NT2/D1 (cell line): ENCODE measurements around the gene TMSB10.

Experiments
- DNase-seq: peaks from one replicate; pipeline ENCODE4 v3.0.0-alpha.2; 2011; ENCODE audit warnings: low read depth, low spot score
- H3K27me3 ChIP-seq: 2 replicates; pipeline ENCODE4 v1.6.0; 2011; ENCODE audit warnings: mild to moderate bottlenecking; ENCODE audit not compliant: insufficient read length, insufficient read depth
- H3K36me3 ChIP-seq: 2 replicates; pipeline ENCODE4 v1.6.1; 2011; ENCODE audit warnings: mild to moderate bottlenecking, low read length, mixed read lengths; ENCODE audit not compliant: insufficient read depth, insufficient read length
- H3K4me1 ChIP-seq: 2 replicates; pipeline ENCODE4 v1.5.1; 2011; ENCODE audit not compliant: insufficient read depth, insufficient read length
- H3K4me3 ChIP-seq: 2 replicates; pipeline ENCODE4 v1.5.1; 2011; ENCODE audit warnings: low read depth; ENCODE audit not compliant: insufficient read length
- H3K9ac ChIP-seq: 2 replicates; pipeline ENCODE4 v1.6.0; 2011; ENCODE audit warnings: low read depth; ENCODE audit not compliant: insufficient read length
- H3K9me3 ChIP-seq: 2 replicates; pipeline ENCODE4 v1.5.1; 2011; ENCODE audit warnings: mild to moderate bottlenecking, low read length; ENCODE audit not compliant: insufficient read depth
- SUZ12 ChIP-seq: IDR thresholded peaks from 2 replicates; pipeline ENCODE4 v1.6.1; 2011; ENCODE audit not compliant: insufficient read length, insufficient read depth; ENCODE audit errors: extremely low read depth
- YY1 ChIP-seq: IDR thresholded peaks from 2 replicates; pipeline ENCODE4 v1.6.1; 2011; ENCODE audit not compliant: insufficient read length, insufficient read depth
- ZNF274 ChIP-seq: IDR thresholded peaks from 2 replicates; pipeline ENCODE4 v1.6.1; 2011; ENCODE audit warnings: mild to moderate bottlenecking, low read depth, low read length

TMSB10 gene

GRCh38 chr2:84905181-84906107, at the start of gene TMSB10:
Gene TMSB10 (plus strand): TSS chr2:84905656.
- H3K4me3 ChIP-seq: peak within 1 kb of the TSS; percentile 77
- no peaks in the 10 kb centered on the region for H3K4me1 ChIP-seq
- TF ChIP-seq SUZ12: no peak
- peaks cover 3% of the 10 kb centered on the region for H3K27me3 ChIP-seq
- peak within 1 kb of the TSS; percentile 91 for H3K9ac ChIP-seq
- H3K36me3 ChIP-seq: peaks cover 25% of the 10 kb centered on the region
- DNase-seq: no peak
- no peaks in the 10 kb centered on the region for H3K9me3 ChIP-seq

DNA sequence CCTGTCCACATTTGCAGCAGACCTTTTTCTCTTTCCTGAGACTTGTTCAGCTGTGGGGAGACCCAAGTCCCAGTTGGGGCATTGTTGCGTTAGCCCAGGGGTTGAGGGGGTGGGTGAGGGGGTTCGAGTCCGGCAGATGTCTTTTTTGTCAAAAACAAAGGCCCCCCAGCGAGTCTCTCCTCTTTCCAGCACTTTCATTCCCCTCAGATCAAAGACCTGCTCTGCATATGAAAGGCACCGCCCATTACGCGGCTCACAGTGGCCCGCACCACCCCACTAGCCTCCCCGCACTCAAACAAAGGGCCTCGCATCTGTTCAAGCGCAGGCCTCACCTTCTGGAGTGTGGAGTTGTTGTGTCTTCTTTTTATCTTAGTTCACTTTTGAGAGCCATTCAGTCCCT, 49.7 kb upstream of the TMSB10 start:
- Histone ChIP-seq H3K9me3 (peaks cover 17% of the 10 kb centered on the region; the same call in 1 of the 2 replicates), H3K36me3 (no peaks in the 10 kb centered on the region), H3K27me3 (peaks cover 48% of the 10 kb centered on the region), H3K9ac (no peak overlapping the region), H3K4me3 (no peak overlapping the region), H3K4me1 (peaks cover 8% of the 10 kb centered on the region)
- no peak for TF ChIP-seq YY1
- no peak for TF ChIP-seq ZNF274
- TF ChIP-seq SUZ12: no peak
- peak; percentile 55 for DNase-seq

DNA sequence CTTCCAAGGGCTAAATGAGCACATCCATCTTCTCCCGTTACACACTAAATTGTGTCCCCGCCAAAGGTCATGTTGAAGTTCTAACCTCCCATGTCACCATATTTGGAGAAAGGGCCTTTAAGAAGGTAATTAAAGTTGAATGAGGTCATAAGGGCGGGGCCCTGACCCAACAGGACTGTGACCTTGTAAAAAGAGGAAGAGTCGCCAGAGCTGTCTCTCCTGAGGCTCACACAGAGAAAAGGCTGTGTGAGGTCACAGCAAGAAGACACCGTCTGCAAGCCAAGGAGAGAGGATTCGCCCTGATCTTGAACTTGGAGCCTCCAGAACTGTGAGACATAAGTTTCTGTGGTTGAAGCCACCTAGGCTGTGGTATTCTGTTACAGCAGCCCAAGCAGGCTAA, 48.7 kb upstream of the TMSB10 start:
- H3K27me3 ChIP-seq: peaks cover 48% of the 10 kb centered on the region
- no peak overlapping the region for H3K4me3 ChIP-seq
- no peak overlapping the region for H3K9ac ChIP-seq
- no peaks in the 10 kb centered on the region for H3K36me3 ChIP-seq
- peaks cover 8% of the 10 kb centered on the region for H3K4me1 ChIP-seq
- no peak for DNase-seq
- H3K9me3 ChIP-seq: peaks cover 17% of the 10 kb centered on the region; the same call in 1 of the 2 replicates
- TF ChIP-seq SUZ12: no peak
- no peak for TF ChIP-seq YY1
- TF ChIP-seq ZNF274: no peak

DNA sequence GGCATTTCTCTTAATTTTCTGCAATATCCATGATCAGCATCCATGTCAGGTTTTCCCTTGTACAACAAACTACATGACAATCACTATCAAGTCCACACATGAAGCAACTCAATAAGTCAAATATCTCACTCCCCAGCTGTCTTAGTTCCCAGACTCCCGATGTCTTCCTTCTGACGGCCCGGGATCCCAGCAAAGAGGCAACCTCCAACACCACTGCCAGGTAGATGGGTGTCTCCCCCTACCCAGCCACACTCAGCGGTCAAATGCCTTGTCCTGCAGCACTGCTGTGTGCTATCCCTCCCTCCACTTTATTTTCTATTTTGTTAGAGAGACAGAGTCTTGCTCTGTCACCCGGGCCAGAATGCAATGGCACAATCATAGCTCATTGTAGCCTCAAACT, 47.9 kb upstream of the TMSB10 start:
- Histone ChIP-seq H3K36me3 (no peaks in the 10 kb centered on the region), H3K4me1 (peaks cover 8% of the 10 kb centered on the region), H3K27me3 (peaks cover 46% of the 10 kb centered on the region), H3K9ac (no peak overlapping the region), H3K4me3 (no peak overlapping the region), H3K9me3 (peaks cover 10% of the 10 kb centered on the region; the same call in 1 of the 2 replicates)
- no peak for DNase-seq
- TF ChIP-seq SUZ12 (no peak), YY1 (no peak), ZNF274 (no peak)

DNA sequence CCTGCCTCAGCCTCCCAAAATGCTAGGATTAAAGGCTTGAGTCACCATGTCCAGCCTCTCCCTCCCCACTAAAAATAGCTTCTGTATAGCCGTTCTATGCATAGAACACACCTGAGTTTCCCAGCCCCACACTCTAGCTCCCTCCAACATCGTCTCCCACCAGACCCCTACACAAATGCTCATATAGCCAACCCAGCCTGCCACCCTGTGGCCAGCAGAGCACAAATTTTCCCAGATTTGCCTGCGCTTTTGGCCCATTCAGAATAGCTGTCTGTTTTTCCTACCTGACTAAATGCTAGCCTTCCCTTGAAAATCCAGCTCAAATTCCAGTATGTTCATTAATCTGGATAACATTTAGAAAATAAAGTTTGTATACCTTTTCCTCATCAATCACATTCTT, 47.3 kb upstream of the TMSB10 start:
- H3K9me3 ChIP-seq: peaks cover 5% of the 10 kb centered on the region; the same call in 1 of the 2 replicates

DNA sequence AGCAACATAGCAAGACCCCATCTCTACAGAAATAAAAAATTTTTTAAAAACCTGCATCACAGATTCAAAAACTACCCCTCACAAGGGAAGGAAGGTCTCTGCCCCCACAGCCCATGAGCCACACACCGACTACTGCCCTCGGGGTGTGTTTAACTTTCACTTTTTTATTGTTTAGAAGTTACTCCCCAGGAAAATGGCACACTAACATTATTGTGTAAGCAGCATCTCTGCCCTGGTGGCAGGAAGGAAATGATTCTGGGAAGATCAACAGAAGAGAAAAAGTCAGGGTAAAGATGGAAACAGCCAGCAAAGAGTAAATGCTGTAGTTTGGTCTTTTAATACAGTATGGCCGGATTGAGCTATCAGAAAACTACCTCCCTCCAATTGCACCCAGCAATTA, 46.5 kb upstream of the TMSB10 start:
- no peak for DNase-seq
- H3K27me3 ChIP-seq: peaks cover 41% of the 10 kb centered on the region
- H3K4me1 ChIP-seq: peaks cover 8% of the 10 kb centered on the region
- no peak overlapping the region for H3K9ac ChIP-seq
- no peaks in the 10 kb centered on the region for H3K9me3 ChIP-seq
- TF ChIP-seq YY1: no peak
- TF ChIP-seq ZNF274: no peak
- no peak for TF ChIP-seq SUZ12
- H3K36me3 ChIP-seq: no peaks in the 10 kb centered on the region
- no peak overlapping the region for H3K4me3 ChIP-seq

More for the DNA sequence above, 47.3 kb upstream of the TMSB10 start:
- H3K27me3 ChIP-seq: peaks cover 46% of the 10 kb centered on the region
- no peak overlapping the region for H3K9ac ChIP-seq
- H3K4me1 ChIP-seq: peaks cover 8% of the 10 kb centered on the region
- TF ChIP-seq ZNF274: no peak
- TF ChIP-seq SUZ12: no peak
- no peak for TF ChIP-seq YY1
- no peak overlapping the region for H3K4me3 ChIP-seq
- H3K36me3 ChIP-seq: no peaks in the 10 kb centered on the region
- no peak for DNase-seq

DNA sequence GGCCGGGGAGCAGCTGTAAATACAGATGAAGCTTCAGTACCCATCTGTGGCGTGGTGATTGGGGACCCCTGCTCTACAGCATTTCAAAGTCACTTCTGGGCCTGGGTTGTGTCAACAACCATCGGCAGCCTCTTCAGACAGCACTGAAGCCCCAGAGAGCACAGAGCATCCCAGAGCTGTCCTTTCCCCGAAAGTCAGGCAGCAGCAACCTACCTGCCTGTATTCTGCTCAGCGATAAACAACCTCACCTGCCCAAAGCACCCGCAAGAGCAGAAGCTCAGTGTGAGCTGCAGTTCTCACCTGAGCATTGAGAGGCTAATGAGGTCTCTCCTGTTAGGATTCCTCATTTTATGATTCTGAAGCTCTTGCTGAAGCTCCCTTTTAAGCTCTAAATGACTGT, 43.9 kb upstream of the TMSB10 start:
- no peak overlapping the region for H3K9ac ChIP-seq
- H3K4me3 ChIP-seq: no peak overlapping the region
- H3K36me3 ChIP-seq: no peaks in the 10 kb centered on the region
- no peak for DNase-seq
- TF ChIP-seq ZNF274: no peak
- no peak for TF ChIP-seq SUZ12
- TF ChIP-seq YY1: no peak
- H3K9me3 ChIP-seq: no peaks in the 10 kb centered on the region
- H3K4me1 ChIP-seq: peaks cover 4% of the 10 kb centered on the region
- peaks cover 22% of the 10 kb centered on the region for H3K27me3 ChIP-seq

DNA sequence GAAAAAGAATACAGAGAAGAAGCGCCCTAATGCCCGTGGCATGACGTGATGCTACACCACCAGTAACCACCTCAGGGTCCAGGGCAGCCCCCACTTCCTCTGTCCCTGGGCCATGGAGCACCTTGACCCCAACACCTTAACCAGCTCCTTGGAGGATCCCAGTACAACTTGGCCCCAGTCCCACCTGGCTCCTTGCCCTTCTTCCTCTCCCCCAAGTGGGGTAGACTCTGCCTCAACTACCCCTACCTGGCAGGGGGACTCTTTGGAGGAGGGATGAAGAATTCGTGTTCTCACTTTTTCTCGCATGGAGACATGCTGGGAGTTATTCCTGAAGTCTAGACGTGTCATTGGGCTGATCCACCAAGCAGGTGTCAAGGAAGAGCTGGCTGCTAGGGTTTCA, 43.5 kb upstream of the TMSB10 start:
- no peak overlapping the region for H3K4me3 ChIP-seq
- no peaks in the 10 kb centered on the region for H3K36me3 ChIP-seq
- peaks cover 17% of the 10 kb centered on the region for H3K27me3 ChIP-seq
- DNase-seq: no peak
- H3K9ac ChIP-seq: no peak overlapping the region
- H3K9me3 ChIP-seq: no peaks in the 10 kb centered on the region
- TF ChIP-seq SUZ12: no peak
- no peak for TF ChIP-seq ZNF274
- TF ChIP-seq YY1: no peak
- H3K4me1 ChIP-seq: peaks cover 2% of the 10 kb centered on the region
